Breast epithelium (tissue), 3 donors: ENCODE measurements around the gene MAMSTR.

Source experiments
- CTCF ChIP-seq, 3 donors: fragments of 450-650 bp; IDR thresholded peaks; one replicate each; pipeline ENCODE4 v1.5.1; 2016 to 2017; ENCODE audit warnings: antibody characterized with exemption in 3 of 3, mild to moderate bottlenecking in 3 of 3, moderate library complexity in 3 of 3
- POLR2AphosphoS5 ChIP-seq, 3 donors: sonication (generic); formaldehyde crosslinking; IDR thresholded peaks; one replicate each; pipeline ENCODE4 v1.6.1; 2017; ENCODE audit warnings: antibody characterized with exemption in 3 of 3

GRCh38 chr19:48663667-48664066, 55.9 kb downstream of the MAMSTR start:
- no peak for TF ChIP-seq CTCF (IDR thresholded peaks at IDR 0.05)
- no peak for TF ChIP-seq POLR2AphosphoS5 (IDR thresholded peaks at IDR 0.05)
